CD4-positive, alpha-beta T cell treated with Interleukin-17A for 1 hour (primary cell): Measurements from ENCODE around the gene ZDBF2.
"Not testable (repeated sequence)": the region's sequence is repeated elsewhere in the genome, so short reads cannot be mapped to it uniquely, and the experiment has no call there.

Experiments
- DNase-seq: peaks from one replicate; pipeline ENCODE4 v3.0.0-alpha.2; 2020

ZDBF2 gene

DNA sequence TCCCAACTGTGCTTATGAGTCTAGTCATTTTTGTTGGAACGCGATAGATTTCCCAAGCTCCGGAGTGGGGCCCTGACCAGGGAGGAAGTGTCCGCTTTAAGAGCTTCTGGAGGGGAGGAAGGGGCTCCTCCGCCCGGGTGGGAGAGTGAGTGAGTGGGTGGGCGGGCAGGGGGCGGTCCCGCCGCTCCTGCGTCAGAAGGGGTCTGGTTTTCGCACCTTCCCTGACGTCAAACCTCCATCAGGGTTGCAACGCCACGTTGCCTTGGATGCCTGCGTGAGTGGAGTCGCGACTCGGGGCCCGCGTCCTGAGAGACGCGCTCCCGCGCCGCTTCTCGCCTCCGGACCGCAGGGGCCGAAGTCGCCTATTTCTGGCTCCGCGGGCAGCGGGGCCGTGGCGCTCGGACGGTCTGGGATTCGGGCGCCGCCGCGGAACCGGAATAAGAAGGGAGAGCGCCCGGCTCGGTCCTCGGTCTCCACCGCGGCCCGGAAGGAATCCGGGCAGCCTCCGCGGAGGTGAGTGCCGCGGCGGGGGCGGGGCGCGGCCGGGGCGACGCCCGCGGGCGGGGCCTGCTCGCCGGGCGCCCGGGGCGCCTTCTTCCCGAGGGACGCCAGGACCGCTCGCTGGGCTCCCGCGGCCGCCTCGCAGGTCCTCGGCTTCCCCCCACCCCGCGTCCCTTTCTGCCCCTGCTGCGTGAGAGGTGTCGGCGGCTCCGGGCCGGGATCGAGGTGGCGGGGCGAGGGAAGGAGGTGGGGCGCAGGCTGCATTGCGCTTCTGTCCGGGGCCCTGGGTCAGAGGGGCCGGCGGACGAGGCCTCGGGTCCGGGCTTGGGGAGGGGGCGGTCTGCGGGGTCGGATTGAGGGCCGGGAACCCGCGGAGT, at the start of gene ZDBF2:
Gene ZDBF2, plus strand, starts transcription at position 230 of the 878 bp plus-strand sequence. CDS start 7,187 bp downstream, outside the sequence.
- DNase-seq = peak; percentile 50

DNA sequence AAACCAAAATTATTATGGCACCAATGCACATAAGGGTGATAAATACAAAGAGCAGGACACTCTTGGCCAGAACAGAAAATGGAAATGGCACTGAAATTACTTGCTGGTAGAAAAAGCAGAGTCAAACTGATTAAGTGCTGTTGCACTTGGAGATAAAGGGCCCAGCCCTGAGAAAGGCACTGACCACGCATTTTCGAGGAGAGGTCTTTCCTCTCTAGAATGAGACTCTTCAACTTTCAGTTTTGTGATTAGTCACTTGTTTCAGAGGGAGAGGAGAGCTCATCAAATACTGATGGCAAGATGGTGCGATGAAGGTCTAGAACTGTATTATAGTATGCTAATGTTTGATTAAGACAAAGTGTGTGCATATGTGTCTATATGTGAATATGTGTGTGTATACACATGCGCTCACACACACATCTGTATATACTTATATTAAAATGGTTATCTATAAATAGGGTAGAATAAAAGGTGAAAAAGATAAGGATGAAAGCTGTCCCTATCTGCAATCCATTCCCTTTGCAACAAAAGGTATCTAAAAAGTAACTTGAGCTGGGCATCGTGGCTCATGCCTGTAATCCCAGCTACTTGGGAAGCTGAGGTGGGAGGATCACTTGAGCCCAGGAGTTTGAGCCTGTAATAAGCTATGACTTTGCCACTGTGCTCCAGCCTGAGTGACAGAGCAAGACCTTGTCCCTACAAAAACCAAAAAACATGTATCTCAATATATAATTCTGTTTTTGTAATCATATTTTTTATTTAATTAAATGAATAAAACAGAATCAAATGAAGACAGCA, 48.8 kb upstream of the ZDBF2 start:
- DNase-seq = no peak

DNA sequence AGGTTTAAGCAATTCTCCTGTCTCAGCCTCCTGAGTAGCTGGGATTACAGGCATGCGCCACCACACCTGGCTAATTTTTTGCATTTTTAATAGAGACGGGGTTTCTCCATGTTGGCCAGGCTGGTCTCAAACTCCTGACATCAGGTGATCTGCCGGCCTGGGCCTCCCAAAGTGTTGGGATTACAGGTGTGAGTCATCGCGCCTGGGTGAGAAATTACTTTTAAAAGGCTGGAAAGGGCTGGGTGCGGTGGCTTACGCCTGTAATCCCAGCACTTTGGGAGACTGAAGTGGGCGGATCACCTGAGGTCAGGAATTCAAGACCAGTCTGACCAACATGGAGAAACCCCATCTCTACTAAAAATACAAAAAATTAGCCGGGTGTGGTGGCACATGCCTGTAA, 45.8 kb upstream of the ZDBF2 start:
- DNase-seq = not testable (repeated sequence)

DNA sequence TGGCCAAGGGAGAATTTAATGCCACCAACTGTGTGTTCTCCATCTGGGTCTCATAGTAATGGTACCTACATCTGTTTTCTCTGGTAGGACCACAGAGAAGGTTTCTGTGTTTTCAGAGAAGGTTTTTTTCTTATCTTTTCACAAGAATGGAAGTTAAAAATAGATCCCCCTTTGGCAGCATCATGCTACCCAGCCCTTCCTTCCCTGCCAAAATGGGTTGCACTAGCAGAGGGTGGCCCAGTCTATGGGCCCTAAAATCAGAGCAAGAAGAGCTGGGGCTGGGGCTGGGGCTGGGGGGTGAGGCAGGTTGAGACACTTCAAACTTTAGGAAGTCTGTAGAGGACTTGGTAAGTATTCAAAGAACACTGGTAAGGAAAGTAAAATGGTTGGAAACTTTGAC, 44.8 kb upstream of the ZDBF2 start:
- no peak for DNase-seq

DNA sequence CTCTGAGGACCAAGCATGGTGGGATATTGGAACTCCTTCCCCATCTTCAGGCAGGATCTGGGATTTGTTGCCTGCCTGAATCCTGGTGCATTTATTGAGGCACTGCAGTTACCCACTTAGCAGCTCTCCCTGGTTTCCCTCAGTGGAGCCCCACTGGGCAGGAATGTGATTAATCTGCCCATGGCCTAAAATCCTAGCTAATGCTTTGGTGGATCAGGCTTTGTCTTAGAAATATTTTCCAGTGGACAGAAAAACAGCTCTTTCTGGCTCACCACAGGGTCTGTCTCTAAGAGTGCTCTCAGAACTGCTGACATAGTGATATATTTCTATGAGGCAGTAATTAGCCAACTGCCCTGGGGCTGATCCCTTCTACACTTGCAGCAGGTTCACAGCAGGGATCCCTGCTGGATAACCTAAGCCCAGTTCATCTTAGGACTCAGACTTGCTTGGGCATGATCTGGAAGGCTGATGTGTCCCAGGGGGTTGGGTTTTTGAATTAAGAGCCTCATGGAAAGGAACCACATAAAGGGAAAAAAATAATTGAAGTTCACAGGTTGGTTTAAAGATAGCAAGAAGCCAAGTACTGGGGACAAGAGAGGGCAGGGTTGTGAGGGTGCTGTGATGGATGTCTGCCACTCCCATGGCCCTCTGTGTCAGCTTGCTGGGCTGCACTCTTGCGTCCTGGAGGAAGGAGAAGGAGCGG, 44.3 kb upstream of the ZDBF2 start:
- no peak for DNase-seq

DNA sequence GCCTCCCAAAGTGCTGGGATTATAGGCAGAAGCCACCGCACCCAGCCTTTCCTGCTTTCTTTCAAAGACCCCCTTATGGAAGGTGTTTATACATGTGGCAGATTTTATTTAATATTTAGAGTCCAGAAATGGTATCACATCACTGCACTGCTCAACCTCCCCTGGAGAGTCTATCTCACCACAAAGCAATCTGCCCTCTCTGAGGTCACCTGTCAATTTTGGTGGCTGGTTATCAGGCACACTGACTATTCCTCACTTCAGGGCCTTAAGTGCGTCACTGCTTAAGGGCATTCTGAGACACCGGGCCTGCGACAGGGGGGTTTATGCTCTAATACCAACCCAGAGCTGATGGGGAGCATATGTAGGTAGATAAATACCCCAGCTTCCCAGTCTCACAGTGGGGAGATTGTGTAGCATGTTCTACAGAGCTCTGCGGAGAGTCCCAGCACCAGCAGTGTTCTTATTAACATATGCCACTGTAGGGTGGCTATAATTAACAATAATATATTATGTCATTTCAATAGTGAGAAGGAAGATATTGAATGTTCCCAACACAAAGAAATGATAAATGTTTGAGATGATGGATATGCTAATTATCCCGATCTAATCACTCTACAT, 42.7 kb upstream of the ZDBF2 start:
- DNase-seq = no peak

DNA sequence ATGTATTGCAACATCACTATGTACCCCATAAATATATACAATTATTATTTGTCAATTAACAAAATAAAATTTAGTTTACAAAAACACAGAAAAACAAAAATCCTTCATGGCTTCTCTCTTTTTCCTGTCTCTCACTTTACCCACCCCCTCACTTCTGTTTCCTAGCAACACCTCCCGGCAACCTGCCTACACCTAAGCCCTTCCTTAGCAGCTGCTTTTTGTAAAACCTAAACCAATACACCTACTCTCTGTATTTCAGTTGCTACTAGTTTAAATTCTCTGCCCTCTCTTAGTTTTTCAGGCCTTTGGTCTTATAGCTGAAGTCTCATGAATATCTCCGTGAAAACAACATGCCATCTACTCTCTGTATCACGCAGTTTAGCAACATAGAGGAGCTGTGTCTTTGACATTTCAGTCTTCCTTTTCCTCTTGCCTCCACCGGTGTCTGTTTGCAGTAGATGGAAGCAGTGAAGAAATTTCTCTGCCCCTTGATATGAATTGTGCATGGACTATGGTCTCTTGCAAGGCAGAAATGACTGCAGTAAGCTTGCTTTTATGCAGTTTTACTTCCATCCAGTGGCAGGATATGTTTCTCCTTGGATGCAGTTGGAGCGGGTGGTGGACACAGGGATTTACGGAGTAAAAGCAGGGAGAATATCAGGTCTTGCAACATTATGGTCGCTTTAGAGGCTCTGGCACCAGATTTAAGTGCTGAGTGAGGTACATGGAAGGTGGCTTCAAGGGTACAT, 42.0 kb upstream of the ZDBF2 start:
- DNase-seq = no peak

DNA sequence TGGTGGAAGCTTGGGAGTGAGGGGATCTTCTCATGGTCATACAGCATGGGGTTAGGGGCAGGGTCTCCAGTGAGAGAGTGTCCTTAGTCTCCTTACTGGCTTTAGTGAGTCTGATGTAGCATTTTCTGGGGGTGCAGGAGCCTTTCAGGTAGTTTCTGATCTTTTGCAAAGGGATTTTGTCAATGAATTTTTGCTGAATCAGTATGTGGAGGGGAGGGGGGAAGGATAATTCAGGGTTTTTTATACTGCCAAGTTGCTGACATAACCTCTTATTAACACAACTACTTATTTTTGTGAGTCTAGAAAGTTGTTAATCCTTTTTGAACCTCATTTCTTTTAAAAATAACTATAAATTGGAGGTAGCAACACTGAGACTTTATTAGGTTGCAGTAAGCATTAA, 35.3 kb upstream of the ZDBF2 start:
- no peak for DNase-seq

DNA sequence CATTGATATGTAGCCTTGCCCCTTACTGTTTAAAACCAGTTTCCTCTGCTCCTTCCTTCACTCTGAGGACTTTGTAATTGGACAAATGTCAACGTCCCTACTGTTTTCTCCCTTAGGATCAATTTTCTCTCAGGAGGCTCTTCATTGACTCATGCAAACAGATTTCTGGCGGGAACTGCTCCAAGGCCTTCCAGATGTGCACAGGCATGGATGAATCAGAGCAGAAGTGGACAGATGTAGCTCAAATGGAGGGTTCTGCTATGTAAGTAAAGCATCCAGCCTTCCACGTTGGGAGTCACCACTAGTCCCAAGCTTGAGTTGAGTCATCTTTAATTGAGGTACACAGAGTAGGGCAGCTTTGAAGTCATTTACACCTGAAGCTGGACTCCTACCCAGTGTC, 34.1 kb upstream of the ZDBF2 start:
- no peak for DNase-seq

DNA sequence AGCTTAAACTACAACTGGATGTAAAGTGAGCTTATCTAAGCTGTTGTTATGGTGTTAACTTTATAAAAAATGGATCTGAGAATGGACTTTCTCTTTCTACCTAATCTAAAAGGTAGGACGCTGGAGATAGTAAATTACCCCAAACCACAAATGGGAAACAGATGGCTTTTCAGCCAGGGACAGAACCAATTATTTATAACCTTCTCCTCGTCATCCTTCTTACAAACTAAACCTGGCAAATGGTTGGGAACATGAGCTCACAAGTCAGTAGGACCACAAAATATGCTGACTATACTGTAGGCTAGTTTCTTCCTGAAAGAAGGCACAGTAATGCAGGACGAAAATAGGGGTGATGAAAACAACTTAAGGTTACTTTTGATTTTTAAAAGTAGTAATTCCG, 32.7 kb upstream of the ZDBF2 start:
- no peak for DNase-seq

DNA sequence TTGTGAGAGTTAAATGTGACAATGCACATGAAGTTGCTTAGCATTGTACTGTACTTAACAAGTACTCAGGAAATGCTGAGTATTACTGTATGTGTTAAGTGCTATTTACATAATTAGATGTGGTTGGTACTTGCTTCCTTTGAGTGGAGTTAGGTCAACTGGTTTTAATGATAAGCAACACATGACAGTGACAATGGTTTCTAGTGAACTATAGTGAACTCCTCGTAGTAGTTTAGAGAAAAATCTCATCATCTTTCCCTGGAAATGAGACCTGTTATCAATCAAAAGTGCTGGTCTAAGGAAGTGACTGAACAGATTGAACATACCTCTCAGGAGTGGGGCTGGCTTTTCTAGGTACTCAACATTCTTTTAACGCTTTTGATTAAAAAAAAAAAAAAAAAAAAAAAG, 29.2 kb upstream of the ZDBF2 start:
- no peak for DNase-seq

DNA sequence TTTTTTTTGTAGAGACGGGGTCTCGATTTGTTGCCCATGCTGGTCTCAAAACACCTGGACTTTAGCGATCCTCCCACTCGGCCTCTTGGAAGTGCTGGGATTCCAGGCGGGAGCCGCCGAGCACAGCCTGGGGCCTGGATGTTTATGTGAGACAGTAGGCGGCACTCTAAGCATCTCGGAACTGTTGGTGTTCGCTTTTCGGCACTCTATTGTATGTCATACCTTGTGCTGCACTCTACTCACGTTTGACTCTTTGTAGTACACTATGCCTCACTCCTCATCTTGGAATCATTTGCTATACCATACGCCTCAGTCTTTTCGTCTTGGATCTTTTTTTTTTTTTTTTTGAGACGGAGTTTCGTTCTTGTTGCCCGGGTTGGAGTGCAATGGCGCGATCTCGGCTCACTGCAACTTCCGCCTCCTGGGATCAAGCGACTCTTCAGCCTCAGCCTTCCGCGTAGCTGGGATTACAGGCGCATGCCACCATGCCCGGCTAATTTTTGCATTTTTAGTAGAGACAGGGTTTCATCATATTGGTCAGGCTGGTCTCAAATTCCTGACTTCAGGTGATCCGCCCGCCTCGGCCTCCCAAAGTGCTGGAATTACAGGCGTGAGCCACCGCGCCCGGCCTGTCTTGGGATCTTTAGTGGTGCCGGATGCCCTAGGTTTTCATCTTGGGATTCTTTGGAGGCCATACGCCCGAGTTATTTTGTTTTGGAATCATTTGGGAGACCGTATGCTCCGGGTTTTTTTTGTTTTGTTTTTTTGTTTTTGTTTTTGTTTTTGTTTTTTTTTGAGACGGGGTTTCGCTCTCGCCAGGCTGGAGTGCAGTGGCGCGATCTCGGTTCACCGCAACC, 24.2 kb upstream of the ZDBF2 start:
- no peak for DNase-seq

DNA sequence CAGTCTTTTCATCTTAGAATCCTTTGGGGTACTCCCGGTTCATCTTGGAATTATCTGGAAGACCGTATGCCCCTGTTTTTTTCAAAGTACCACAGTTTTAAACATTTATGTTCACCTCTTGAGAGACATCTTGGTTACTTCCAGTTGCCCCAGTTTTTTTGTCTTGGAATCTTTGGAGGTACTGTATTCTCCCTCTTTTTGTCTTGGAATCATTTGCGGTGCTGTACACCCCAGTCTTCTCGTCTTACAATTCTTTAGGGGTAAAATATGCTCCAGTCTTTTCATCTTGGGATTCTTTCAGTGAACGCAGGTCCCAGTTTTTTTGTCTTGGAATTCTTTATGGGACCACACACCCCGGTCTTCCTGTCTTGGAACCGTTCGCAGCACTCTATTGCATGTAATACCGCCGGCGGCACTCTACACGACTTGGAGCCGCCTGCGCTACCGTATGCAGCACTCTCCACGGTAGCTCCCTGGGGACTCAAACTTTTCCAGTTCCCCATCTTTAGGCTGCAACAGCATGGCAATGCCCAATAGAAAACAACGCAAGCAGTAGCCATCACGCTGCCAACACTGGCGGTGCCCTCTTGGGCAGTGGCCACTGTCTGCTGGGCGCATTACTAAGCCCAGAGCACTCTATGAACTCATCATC, 21.2 kb upstream of the ZDBF2 start:
- DNase-seq = no peak

DNA sequence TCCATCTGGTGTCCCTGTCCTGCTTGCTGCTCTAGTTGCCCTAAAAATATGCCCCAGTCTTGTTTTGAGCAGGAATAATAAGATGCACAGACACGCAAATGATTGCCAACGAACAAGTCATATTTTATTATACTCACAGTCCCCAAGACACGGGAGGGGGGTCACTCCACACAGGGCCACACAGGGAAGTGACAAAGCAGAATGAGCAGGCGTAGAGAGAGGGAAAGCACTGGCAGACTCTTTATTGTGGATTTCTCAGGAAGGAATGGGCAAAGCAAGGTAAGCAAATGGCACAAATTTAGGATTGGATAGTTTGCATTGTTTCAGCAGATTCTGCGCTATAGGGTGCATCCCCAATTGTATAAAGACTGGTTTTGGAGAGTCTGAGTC, 20.7 kb upstream of the ZDBF2 start:
- no peak for DNase-seq

DNA sequence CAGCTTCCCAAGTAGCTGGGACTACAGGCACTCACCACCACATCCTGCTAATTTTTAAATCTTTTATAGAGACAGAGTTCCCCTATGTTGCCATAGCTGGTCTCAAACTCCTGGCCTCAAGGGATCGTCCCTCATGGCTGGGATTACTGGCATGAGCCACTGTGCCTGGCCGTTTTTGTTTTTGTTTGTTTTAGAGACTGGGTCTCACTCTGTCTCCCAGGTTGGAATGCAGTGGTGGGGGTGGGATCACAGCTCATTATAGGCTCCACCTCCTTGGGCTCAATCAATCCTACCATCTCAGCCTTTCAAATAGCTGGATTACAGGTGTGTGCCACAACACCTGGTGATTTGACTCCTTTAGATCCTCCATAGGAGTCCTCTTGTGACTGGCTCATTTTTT, 19.5 kb upstream of the ZDBF2 start:
- DNase-seq = no peak

DNA sequence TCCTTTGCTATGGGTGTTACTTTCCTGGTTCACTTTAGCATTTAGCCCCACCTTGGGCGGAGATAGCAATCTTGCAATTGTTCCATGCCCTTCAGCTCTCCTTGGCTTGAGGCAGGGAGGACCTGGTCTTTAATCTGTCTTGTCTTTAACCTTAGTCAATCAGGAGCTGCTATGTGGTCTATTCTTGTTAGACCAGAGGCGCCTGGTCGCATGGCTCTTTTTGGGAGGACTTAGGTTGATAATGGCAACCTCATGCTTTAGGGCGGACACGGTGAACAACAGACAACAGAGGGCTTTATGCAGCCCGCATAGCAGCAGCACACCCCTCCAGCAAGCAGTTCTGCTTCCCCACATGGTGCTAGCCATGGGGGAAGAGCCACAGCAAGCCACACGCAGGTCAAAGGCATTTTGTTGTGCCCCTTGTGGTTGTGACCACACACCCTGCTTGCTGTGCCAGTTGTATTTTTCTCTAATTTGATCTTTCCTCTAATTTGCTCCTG, 17.7 kb upstream of the ZDBF2 start:
- DNase-seq = no peak

DNA sequence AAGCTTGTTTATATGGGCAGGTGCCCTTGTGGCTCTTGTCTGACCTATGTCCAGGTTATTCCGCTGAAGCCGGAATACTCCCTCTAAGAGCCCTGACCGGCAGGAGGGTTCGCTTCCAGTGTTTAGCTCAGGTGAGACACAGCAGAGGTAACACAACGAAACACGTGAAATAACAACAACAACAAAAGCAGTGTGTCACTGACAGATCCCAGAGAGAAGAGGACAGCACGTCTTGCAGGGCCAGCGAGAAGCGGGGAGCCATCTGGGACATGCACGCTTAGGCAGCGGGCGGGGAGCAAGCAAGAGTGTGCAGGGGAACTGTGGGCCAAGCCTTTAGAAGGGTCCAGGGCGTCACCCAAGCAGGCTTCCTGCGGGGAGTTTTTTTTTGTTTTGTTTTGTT, 17.1 kb upstream of the ZDBF2 start:
- no peak for DNase-seq

DNA sequence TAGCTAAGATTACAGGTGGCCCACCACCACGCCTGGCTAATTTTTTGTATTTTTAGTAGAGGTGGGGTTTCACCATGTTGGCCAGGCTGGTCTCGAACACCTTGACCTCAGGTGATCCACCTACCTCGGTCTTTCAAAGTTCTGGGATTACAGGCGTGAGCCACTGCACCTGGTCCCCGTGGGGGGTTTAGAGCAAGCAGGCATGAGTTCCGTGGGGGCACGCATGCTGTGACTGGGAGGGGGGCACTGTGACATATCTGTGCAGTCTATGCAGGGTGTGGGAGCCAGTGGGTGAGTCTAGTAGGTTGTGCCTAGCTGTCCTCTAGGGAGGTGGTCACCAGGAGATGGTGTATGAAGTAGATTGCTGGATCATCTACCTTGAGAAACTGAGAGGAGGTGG, 16.6 kb upstream of the ZDBF2 start:
- no peak for DNase-seq

DNA sequence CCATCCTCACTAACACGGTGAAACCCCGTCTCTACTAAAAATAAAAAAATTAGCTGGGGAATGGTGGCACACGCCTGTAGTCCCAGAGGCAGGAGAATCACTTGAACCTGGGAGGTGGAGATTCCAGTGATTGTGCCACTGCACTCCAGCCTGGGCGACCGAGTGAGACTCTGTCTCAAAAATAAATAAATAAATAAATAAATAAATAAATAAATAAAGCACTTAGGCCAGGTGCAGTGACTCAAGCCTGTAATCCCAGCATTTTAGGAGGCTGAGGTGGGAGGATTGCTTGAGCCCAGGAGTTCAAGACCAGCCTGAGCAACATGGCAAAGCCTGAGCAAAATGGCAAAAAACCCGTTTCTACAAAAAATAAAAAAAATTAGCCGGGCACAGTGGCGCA, 15.8 kb upstream of the ZDBF2 start:
- not testable (repeated sequence) for DNase-seq

DNA sequence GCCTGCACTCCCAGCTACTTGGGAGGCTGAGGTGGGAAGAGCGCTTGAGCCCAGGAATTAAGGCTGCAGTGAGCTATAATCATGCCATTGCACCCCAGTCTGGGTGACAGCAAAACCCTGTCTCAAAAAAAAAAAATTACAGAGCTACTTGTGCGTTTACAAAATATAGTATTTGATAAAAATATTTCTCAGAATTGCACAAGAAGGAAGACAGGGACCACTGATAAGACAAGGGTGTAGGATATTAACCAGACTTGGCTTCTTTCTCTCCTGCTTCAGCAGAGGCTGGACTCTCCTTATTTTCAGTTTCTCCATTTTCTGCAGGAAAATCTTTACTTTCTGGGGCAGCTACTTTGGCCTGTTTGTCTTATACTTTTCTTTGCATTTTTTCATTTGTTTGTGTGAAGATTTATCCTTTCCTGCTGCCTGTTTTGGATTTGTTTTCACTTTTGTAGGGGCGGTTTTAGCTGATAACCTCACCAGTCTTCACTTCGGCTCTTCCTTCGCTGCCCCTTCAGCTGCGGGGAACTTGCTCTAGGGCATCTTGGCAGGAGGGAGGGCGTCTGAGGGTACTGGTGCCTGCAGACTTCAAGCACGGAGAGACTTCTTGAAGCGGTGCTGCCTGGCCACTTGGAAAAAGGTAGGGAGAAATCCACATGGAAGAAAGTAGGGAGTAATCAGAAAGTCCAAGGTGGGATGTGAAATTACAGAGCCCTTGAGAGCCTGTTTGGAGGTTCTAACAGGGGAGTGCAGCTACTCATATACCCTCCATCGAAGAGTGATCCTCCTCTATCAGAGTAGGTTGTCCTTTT, 14.9 kb upstream of the ZDBF2 start:
- DNase-seq = no peak
